Endothelial cell of umbilical vein (primary cell): ENCODE data around the gene L3MBTL4.

Source experiments
- JUN ChIP-seq: IDR thresholded peaks from 2 replicates; pipeline ENCODE4 v1.6.1; 2011; ENCODE audit warnings: borderline replicate concordance, low read depth; ENCODE audit not compliant: insufficient read length, insufficient read depth
- POLR2AphosphoS5 ChIP-seq: IDR thresholded peaks from 2 replicates; pipeline ENCODE4 v1.6.1; 2012; ENCODE audit warnings: low read depth, mild to moderate bottlenecking, control low read depth, low read length, moderate library complexity; ENCODE audit not compliant: insufficient read depth
- TF ChIP-seq, protein P1 (sequence below), 2 donors: IDR thresholded peaks; 1 replicate in 1 of 2; 2 replicates in 1 of 2; pipeline ENCODE4 v1.5.1; 2011; ENCODE audit warnings: low read length in 2 of 2, mild to moderate bottlenecking in 2 of 2, moderate library complexity in 2 of 2, control low read depth in 1 of 2, inconsistent platforms in 1 of 2, low read depth in 1 of 2; ENCODE audit not compliant: insufficient read depth in 1 of 2; ENCODE audit errors: extremely low read depth in 1 of 2

DNA sequence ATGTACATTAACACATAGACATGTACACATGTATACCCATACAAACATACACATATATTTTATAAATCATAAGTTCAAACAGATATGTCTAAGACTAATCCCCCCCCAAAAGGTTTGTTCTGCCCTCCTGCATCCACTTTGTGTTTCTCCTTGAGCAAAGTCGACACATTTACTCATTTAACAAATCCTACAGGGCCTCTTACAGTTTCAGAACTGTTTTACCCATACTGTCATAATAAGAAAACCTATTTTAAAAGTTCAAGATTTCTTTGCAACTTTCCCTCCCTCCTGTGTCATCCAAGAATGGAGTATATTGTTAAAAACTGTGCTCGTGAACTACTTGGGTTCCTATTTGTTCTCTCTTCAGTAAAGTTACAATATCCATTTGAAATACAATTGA lies 166.7 kb downstream of the L3MBTL4 start:
- TF ChIP-seq, protein P1, sequence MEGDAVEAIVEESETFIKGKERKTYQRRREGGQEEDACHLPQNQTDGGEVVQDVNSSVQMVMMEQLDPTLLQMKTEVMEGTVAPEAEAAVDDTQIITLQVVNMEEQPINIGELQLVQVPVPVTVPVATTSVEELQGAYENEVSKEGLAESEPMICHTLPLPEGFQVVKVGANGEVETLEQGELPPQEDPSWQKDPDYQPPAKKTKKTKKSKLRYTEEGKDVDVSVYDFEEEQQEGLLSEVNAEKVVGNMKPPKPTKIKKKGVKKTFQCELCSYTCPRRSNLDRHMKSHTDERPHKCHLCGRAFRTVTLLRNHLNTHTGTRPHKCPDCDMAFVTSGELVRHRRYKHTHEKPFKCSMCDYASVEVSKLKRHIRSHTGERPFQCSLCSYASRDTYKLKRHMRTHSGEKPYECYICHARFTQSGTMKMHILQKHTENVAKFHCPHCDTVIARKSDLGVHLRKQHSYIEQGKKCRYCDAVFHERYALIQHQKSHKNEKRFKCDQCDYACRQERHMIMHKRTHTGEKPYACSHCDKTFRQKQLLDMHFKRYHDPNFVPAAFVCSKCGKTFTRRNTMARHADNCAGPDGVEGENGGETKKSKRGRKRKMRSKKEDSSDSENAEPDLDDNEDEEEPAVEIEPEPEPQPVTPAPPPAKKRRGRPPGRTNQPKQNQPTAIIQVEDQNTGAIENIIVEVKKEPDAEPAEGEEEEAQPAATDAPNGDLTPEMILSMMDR (IDR thresholded peaks at IDR 0.05; ENCODE audit: extremely low read depth in 1 of 2, insufficient read depth in 1 of 2, low read depth in 1 of 2, low read length in 2 of 2) = no peak
- TF ChIP-seq POLR2AphosphoS5 (no peak), JUN (no peak)
